ENCODE data around the gene HOXA10.

Gene HOXA10

GRCh38 chr7:27186668-27187474 is 12.8 kb upstream of the HOXA10 start:
- peak overlapping the region; percentile 89 for H3K9ac ChIP-seq (ENCODE audit: low read depth, low read length)
- H3K4me3 ChIP-seq (ENCODE audit: low read length) = peak overlapping the region; percentile 83
- H3K4me1 ChIP-seq (ENCODE audit: control insufficient read depth, insufficient read depth, low read length) = peaks cover 72% of the 10 kb centered on the region
- no peaks in the 10 kb centered on the region for H3K27me3 ChIP-seq (ENCODE audit: control insufficient read depth, insufficient read depth, low read length)
- H3K4me2 ChIP-seq (ENCODE audit: low read length) = peak overlapping the region; percentile 98
- no peaks in the 10 kb centered on the region for H3K9me3 ChIP-seq (replicated peaks; ENCODE audit: low read length)
- peaks cover 7% of the 10 kb centered on the region for H3K36me3 ChIP-seq (ENCODE audit: insufficient read depth, low read length)

- H3K36me3 ChIP-seq (ENCODE audit: insufficient read depth, low read length) = peaks cover 9% of the 10 kb centered on the region
- H3K9me3 ChIP-seq (replicated peaks; ENCODE audit: low read length) = no peaks in the 10 kb centered on the region
- peak overlapping the region; percentile 89 for H3K9ac ChIP-seq (ENCODE audit: low read depth, low read length)
- peak overlapping the region; percentile 98 for H3K4me2 ChIP-seq (ENCODE audit: low read length)
- H3K27me3 ChIP-seq (ENCODE audit: control insufficient read depth, insufficient read depth, low read length) = no peaks in the 10 kb centered on the region
- H3K4me3 ChIP-seq (ENCODE audit: low read length) = peak overlapping the region; percentile 83
- peaks cover 72% of the 10 kb centered on the region for H3K4me1 ChIP-seq (ENCODE audit: control insufficient read depth, insufficient read depth, low read length)
These were observed 11.9 kb upstream of the HOXA10 start for GRCh38 chr7:27185854-27186667.

DNA sequence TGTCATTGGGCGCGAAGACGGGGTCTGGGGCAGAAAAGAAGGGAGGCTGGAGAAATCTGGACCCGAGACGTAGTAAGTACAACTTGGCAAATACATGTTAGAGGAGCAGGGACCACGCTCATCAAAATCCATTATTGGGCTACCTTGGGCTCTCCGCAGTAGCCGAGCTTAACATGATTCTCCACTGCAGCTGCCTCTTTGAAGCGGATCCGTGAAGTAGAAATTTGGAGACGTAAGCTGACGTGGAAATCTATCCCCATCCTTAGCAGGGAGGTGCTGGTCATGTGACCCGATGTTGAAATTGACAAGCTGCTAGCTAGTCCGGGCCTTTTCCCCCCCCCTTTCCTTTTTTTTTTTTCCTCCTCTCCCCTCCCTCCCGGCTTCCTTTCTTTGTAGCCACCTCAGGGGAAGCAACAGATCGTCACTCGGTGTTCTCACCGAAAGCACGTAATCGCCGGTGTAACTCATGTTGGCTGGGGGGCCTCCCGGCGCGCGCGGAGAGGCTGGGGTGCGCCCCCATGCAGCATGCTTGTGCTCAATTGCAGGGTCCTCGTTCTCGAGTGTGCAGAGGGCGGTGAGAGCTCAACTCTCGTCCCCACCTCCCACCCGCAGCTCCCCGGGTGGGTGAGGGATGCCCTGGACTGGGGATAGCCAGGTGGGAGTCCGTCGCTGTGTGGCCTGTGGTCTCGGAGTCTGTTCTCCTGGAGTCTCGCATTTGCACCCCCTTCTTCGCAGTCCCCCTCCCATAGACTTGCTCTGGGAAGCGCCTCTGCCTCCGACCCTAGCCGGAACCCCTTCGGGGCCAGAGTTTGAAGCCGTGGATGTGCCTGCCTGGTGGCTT is 11.1 kb upstream of the HOXA10 start, which contains the start of gene HOXA11:
HOXA11 (minus strand) TSS at position 220 of the 841 bp plus-strand sequence; CDS start at position 132, 88 bp downstream.
- Histone ChIP-seq H3K4me1 (ENCODE audit: control insufficient read depth, insufficient read depth, low read length) (peaks cover 72% of the 10 kb centered on the region), H3K27me3 (ENCODE audit: control insufficient read depth, insufficient read depth, low read length) (no peaks in the 10 kb centered on the region), H3K36me3 (ENCODE audit: insufficient read depth, low read length) (peaks cover 9% of the 10 kb centered on the region), H3K4me2 (ENCODE audit: low read length) (peak within 1 kb of the TSS; percentile 98), H3K9me3 (replicated peaks; ENCODE audit: low read length) (no peaks in the 10 kb centered on the region), H3K9ac (ENCODE audit: low read depth, low read length) (peak within 1 kb of the TSS; percentile 89), H3K4me3 (ENCODE audit: low read length) (peak within 1 kb of the TSS; percentile 83)

DNA sequence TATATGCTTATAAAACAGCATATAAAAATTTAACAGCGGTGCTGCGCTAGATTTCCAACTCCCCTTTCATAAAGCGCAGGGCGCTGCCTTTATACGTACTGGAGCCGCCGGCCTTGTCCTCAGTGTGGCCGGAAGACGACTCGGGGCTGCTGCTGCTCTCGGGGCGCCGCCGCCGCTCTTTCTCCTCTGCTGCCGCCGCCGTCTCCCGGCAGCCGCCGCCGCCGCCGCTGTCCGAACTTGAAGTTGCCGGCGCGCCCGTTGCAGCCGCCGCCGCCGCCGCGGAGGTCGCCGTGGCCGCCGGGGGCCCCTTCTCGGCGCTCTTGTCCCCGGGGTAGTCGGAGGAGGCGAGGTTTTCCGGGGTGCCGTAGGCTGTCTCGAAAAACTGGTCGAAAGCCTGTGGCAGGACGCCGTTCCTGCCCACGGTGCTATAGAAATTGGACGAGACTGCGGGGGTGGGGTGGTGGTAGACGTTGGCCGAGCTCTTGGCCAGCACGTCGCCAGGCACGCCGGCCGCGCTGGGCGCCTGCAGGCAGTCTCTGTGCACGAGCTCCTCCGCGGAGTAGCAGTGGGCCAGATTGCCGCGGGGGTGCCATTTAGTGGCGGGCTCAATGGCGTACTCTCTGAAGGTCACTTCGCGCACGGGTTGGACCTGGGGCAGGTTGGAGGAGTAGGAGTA is 10.4 kb upstream of the HOXA10 start:
- H3K4me1 ChIP-seq (ENCODE audit: control insufficient read depth, insufficient read depth, low read length) = peaks cover 68% of the 10 kb centered on the region
- peaks cover 9% of the 10 kb centered on the region for H3K36me3 ChIP-seq (ENCODE audit: insufficient read depth, low read length)
- peak overlapping the region; percentile 89 for H3K9ac ChIP-seq (ENCODE audit: low read depth, low read length)
- peak overlapping the region; percentile 98 for H3K4me2 ChIP-seq (ENCODE audit: low read length)
- H3K9me3 ChIP-seq (replicated peaks; ENCODE audit: low read length) = no peaks in the 10 kb centered on the region
- H3K4me3 ChIP-seq (ENCODE audit: low read length) = peak overlapping the region; percentile 83
- no peaks in the 10 kb centered on the region for H3K27me3 ChIP-seq (ENCODE audit: control insufficient read depth, insufficient read depth, low read length)

- Histone ChIP-seq H3K27me3 (ENCODE audit: control insufficient read depth, insufficient read depth, low read length) (no peaks in the 10 kb centered on the region), H3K4me3 (ENCODE audit: low read length) (peak overlapping the region; percentile 83), H3K36me3 (ENCODE audit: insufficient read depth, low read length) (peaks cover 9% of the 10 kb centered on the region), H3K9ac (ENCODE audit: low read depth, low read length) (peak overlapping the region; percentile 89), H3K4me1 (ENCODE audit: control insufficient read depth, insufficient read depth, low read length) (peaks cover 62% of the 10 kb centered on the region), H3K9me3 (replicated peaks; ENCODE audit: low read length) (no peaks in the 10 kb centered on the region), H3K4me2 (ENCODE audit: low read length) (peak overlapping the region; percentile 98)
These were observed 9.7 kb upstream of the HOXA10 start for GRCh38 chr7:27183682-27184336.

DNA sequence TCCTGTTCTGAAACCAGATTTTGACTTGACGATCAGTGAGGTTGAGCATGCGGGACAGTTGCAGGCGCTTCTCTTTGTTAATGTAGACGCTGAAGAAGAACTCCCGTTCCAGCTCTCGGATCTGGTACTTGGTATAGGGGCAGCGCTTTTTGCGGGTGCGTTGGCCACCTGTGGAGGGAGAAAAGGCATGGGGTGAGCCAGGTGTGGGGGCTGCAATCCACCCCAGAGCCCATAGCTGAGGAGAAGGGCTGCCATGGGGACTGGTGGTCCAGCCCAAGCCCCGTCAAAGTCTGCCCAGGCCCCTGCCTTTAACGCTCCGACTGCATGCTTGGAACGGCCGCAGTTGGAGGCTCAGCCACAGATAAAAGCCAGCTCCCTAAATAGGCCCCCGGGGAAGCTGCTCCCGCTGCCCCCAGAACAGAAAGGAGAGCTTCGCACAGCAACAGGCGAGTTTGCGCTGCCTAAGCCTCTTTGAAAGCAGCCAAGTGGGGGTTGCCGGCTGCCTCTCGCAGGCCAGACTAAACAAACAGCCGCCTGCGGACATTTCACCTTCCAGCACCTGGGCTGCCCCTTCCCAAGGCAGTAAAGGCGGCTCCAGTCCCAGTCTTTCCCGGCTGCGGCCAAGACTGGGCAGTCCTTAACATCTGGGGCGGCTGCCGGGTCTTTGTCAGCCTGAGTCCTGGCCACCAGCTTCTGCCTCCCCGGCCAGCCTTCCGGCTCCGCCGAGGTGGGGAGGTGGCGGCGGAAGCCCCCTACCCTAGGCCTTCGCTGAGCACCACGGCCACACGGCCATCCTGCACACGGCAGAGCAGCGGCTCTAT is 9.0 kb upstream of the HOXA10 start:
- Histone ChIP-seq H3K27me3 (ENCODE audit: control insufficient read depth, insufficient read depth, low read length) (no peaks in the 10 kb centered on the region), H3K4me2 (ENCODE audit: low read length) (peak overlapping the region; percentile 98), H3K9ac (ENCODE audit: low read depth, low read length) (peak overlapping the region; percentile 89)

GRCh38 chr7:27182285-27182841 is 8.2 kb upstream of the HOXA10 start:
- Histone ChIP-seq H3K4me2 (ENCODE audit: low read length) (peak overlapping the region; percentile 98), H3K4me3 (ENCODE audit: low read length) (peak overlapping the region; percentile 83), H3K9me3 (replicated peaks; ENCODE audit: low read length) (no peaks in the 10 kb centered on the region), H3K36me3 (ENCODE audit: insufficient read depth, low read length) (peaks cover 9% of the 10 kb centered on the region), H3K4me1 (ENCODE audit: control insufficient read depth, insufficient read depth, low read length) (peaks cover 54% of the 10 kb centered on the region), H3K9ac (ENCODE audit: low read depth, low read length) (peak overlapping the region; percentile 89), H3K27me3 (ENCODE audit: control insufficient read depth, insufficient read depth, low read length) (no peaks in the 10 kb centered on the region)

More for the DNA sequence above, 9.0 kb upstream of the HOXA10 start:
- Histone ChIP-seq H3K4me1 (ENCODE audit: control insufficient read depth, insufficient read depth, low read length) (peaks cover 54% of the 10 kb centered on the region), H3K4me3 (ENCODE audit: low read length) (peak overlapping the region; percentile 83), H3K9me3 (replicated peaks; ENCODE audit: low read length) (no peaks in the 10 kb centered on the region), H3K36me3 (ENCODE audit: insufficient read depth, low read length) (peaks cover 9% of the 10 kb centered on the region)

DNA sequence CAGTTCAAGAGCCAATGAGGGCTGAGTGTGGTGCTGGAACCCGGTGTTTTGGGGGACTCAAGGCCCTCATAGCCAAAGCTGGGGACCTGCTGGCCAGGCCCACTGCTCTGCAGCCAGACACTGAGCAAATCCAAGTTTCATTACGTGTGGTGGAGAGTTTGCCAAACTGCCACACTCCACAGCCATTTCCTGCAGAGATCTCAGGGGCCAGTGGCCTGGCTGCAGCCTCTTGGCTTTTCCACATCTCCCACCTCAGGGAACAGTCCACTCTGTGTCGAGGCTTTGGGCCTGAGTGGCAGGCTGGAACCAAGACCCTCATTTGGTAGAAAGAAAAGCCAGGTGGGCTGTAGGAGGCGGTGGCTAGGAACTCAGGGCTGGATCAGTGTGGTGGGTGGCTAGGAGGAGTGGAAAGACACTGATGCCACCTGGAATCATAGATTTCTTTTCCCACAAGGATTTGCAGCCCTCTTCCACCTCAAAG is 7.7 kb upstream of the HOXA10 start:
- Histone ChIP-seq H3K4me3 (ENCODE audit: low read length) (peak overlapping the region; percentile 83), H3K36me3 (ENCODE audit: insufficient read depth, low read length) (peaks cover 9% of the 10 kb centered on the region), H3K4me1 (ENCODE audit: control insufficient read depth, insufficient read depth, low read length) (peaks cover 54% of the 10 kb centered on the region), H3K4me2 (ENCODE audit: low read length) (peak overlapping the region; percentile 98), H3K9me3 (replicated peaks; ENCODE audit: low read length) (no peaks in the 10 kb centered on the region), H3K9ac (ENCODE audit: low read depth, low read length) (peak overlapping the region; percentile 89), H3K27me3 (ENCODE audit: control insufficient read depth, insufficient read depth, low read length) (no peaks in the 10 kb centered on the region)

DNA sequence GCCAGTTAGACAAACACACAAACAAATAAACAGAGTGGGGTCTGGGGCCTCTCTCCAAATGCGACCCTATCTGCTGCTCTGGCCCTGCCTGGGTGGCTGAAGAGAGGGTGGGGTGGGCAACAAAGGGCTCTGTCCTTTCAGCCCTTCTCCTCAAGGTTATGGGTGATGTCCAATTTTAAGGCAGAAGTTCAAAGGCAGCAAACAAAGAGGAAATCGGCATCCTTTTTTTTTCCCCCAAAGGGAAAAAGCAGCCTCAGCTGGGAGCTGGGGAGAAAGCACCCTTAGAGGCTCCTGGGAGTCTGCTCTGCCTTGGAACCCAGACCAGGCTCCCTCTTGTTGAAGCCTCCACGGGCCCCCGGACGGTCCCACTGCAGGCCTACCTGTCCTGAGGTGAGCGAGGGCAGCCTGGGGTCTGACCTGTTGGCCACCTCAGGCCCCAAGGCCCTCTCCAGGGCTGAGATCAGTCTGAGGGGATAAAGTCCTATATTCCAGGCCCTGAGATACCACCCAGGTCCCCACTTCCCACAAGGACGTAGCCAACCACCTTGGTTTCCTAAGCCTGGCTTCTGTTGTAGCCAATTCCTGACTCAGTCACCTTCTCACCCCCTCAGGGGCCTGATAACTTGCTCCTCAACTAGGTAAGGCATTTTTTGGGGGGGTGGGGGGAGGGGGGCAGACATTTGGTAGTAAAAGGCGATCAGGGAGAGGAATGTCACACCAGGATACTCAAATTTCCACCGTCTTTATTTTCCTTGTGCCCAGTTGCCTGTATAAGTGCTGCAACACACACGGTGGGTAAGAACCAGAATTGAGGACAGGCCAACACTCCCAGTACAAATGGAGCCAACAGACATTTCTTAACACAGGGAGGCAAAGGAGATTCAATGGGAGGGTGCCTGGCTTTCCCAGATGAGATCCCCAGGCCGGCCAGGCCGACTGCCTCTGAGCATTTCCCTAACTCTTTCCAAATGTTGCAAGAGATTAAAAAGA is 6.6 kb upstream of the HOXA10 start:
- Histone ChIP-seq H3K36me3 (ENCODE audit: insufficient read depth, low read length) (peaks cover 14% of the 10 kb centered on the region), H3K9me3 (replicated peaks; ENCODE audit: low read length) (no peaks in the 10 kb centered on the region), H3K4me3 (ENCODE audit: low read length) (peak overlapping the region; percentile 88), H3K4me2 (ENCODE audit: low read length) (peak overlapping the region; percentile 98), H3K27me3 (ENCODE audit: control insufficient read depth, insufficient read depth, low read length) (no peaks in the 10 kb centered on the region), H3K9ac (ENCODE audit: low read depth, low read length) (peak overlapping the region; percentile 97), H3K4me1 (ENCODE audit: control insufficient read depth, insufficient read depth, low read length) (peaks cover 58% of the 10 kb centered on the region)

Data from skeletal muscle satellite cell (primary cell).